Measurements from ENCODE around the gene CEP72.
"Not testable (repeated sequence)": the region's sequence is repeated elsewhere in the genome, so short reads cannot be mapped to it uniquely, and the experiment has no call there.

The CEP72 gene

GRCh38 chr5:573976-574375 lies 38.2 kb upstream of the CEP72 start:
- Mint-ChIP-seq H3K27me3 (ENCODE audit: low read depth) (peaks cover 16% of the 10 kb centered on the region), H3K36me3 (ENCODE audit: low read depth) (no peaks in the 10 kb centered on the region), H3K4me1 (ENCODE audit: low read depth) (no peaks in the 10 kb centered on the region), H3K4me3 (no peak overlapping the region), H3K9me3 (peaks cover 8% of the 10 kb centered on the region), H3K27ac (no peak overlapping the region)
- DNase-seq (ENCODE audit: low spot score), result no peak

DNA sequence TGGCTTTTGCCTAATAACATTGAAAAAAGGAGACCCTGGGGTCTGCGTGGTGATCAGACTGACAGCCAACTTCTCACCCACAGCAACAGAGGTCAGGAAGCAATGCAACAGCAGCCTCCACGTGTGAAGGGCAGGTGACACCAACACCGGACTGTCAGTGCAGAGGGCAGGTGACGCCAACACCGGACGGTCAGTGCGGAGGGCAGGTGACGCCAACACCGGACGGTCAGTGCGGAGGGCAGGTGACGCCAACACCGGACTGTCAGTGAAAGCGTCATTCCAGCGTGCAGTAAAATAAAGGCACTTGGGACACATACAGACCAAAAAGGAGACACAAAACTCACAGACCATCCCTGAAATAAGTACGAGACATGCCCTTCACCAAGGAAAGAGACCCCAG lies 37.2 kb upstream of the CEP72 start:
- Mint-ChIP-seq H3K27ac (no peak overlapping the region), H3K4me3 (no peak overlapping the region), H3K27me3 (ENCODE audit: low read depth) (peaks cover 18% of the 10 kb centered on the region), H3K36me3 (ENCODE audit: low read depth) (no peaks in the 10 kb centered on the region), H3K4me1 (ENCODE audit: low read depth) (no peaks in the 10 kb centered on the region), H3K9me3 (peaks cover 8% of the 10 kb centered on the region)
- DNase-seq (ENCODE audit: low spot score), result no peak

DNA sequence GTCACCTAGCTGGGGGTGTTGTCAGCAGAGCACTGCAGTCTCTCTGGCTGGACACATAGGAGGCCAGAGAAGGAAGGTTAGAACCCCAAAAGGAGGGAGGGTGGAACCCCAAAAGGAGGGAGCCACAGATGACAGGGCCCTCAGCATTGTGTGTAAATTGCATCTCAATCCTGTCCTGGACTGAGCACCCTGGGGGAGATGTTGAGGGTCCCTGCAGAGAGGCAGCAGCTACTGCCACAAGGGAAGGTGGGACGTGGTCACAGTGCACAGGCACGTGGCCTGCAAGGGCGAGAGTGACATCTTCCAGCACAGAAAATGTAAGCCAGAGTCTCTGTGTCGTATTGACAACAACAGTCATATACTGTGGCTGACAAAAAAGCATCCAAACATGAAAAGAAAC lies 36.5 kb upstream of the CEP72 start:
- H3K36me3 Mint-ChIP-seq (ENCODE audit: low read depth), result no peaks in the 10 kb centered on the region
- no peak for DNase-seq (ENCODE audit: low spot score)
- H3K9me3 Mint-ChIP-seq, result peaks cover 8% of the 10 kb centered on the region
- H3K27ac Mint-ChIP-seq, result no peak overlapping the region
- peaks cover 24% of the 10 kb centered on the region for H3K27me3 Mint-ChIP-seq (ENCODE audit: low read depth)
- no peak overlapping the region for H3K4me3 Mint-ChIP-seq
- H3K4me1 Mint-ChIP-seq (ENCODE audit: low read depth), result no peaks in the 10 kb centered on the region

DNA sequence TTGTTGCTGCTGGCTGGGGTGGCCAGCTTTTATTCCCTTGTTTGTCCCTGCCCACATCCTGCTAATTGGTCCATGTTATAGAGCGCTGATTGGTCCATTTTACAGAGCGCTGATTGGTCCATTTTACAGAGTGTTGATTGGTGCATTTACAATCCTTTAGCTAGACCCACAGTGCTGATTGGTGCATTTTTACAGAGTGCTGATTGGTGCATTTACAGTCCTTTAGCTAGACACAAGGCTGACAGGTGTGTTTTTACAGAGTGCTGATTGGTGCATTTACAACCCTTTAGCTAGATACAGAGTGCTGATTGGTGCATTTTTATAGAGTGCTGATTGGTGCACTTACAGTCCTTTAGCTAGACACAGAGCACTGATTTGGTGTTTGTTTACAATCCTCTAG lies 34.9 kb upstream of the CEP72 start:
- H3K27ac Mint-ChIP-seq; H3K36me3 Mint-ChIP-seq (ENCODE audit: low read depth); H3K9me3 Mint-ChIP-seq; H3K4me3 Mint-ChIP-seq; H3K4me1 Mint-ChIP-seq (ENCODE audit: low read depth); DNase-seq (ENCODE audit: low spot score): not testable (repeated sequence)
- H3K27me3 Mint-ChIP-seq (ENCODE audit: low read depth), result peaks cover 26% of the 10 kb centered on the region

DNA sequence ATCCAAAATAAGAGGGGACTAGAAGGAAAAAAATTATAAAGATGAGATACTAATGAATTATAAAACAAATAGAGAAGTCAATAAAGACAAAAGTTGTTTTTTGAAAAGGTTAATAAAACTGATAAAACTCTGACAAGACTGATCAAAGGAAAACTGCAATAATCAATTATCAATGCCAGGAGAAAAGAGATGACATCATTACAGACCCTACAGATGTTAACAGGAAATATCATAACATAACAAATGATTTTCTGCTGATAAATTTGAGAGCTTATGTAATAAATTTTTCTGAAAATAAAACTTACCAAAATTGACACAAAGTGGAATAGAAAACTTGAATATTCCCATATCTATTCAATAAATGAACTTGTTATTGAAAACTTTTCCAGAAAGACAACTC lies 34.3 kb upstream of the CEP72 start:
- Mint-ChIP-seq H3K36me3 (ENCODE audit: low read depth) (no peaks in the 10 kb centered on the region), H3K27ac (no peak overlapping the region), H3K4me1 (ENCODE audit: low read depth) (no peaks in the 10 kb centered on the region), H3K4me3 (no peak overlapping the region), H3K9me3 (peaks cover 8% of the 10 kb centered on the region), H3K27me3 (ENCODE audit: low read depth) (peaks cover 26% of the 10 kb centered on the region)
- DNase-seq (ENCODE audit: low spot score), result no peak

DNA sequence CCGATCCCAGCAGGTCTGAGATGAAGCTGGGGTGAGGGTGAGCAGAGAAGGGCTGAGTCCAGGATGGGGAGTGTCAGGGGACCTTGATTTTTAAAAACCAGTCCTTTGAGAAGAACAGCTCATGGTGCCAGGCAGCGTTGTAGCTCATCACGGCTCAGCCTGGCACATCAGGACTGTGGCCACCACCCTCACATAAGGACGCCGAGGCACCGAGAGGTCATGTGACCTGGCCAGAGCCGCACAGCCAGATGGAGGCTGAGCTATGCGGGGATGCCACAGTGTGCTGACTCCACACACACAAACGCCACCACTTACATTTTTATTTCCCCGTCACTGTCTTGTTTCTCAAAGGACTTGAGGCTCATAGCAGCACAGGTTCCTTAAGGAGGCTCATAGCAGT lies 32.9 kb upstream of the CEP72 start:
- Mint-ChIP-seq H3K27me3 (ENCODE audit: low read depth) (peaks cover 26% of the 10 kb centered on the region), H3K9me3 (peaks cover 12% of the 10 kb centered on the region)

GRCh38 chr5:579746-580366 lies 32.3 kb upstream of the CEP72 start:
- Mint-ChIP-seq H3K27me3 (ENCODE audit: low read depth) (peaks cover 26% of the 10 kb centered on the region), H3K36me3 (ENCODE audit: low read depth) (no peaks in the 10 kb centered on the region), H3K4me1 (ENCODE audit: low read depth) (no peaks in the 10 kb centered on the region), H3K4me3 (no peak overlapping the region), H3K9me3 (peaks cover 12% of the 10 kb centered on the region), H3K27ac (no peak overlapping the region)
- DNase-seq (ENCODE audit: low spot score), result no peak

More for the DNA sequence above, 32.9 kb upstream of the CEP72 start:
- H3K27ac Mint-ChIP-seq, result no peak overlapping the region
- H3K4me1 Mint-ChIP-seq (ENCODE audit: low read depth), result no peaks in the 10 kb centered on the region
- DNase-seq (ENCODE audit: low spot score), result no peak
- no peaks in the 10 kb centered on the region for H3K36me3 Mint-ChIP-seq (ENCODE audit: low read depth)
- no peak overlapping the region for H3K4me3 Mint-ChIP-seq

- Mint-ChIP-seq H3K4me3 (no peak overlapping the region), H3K27ac (no peak overlapping the region), H3K27me3 (ENCODE audit: low read depth) (peaks cover 22% of the 10 kb centered on the region), H3K36me3 (ENCODE audit: low read depth) (no peaks in the 10 kb centered on the region), H3K9me3 (peaks cover 12% of the 10 kb centered on the region), H3K4me1 (ENCODE audit: low read depth) (no peaks in the 10 kb centered on the region)
- no peak for DNase-seq (ENCODE audit: low spot score)
Observed at GRCh38 chr5:580436-580835, 31.7 kb upstream of the CEP72 start.

DNA sequence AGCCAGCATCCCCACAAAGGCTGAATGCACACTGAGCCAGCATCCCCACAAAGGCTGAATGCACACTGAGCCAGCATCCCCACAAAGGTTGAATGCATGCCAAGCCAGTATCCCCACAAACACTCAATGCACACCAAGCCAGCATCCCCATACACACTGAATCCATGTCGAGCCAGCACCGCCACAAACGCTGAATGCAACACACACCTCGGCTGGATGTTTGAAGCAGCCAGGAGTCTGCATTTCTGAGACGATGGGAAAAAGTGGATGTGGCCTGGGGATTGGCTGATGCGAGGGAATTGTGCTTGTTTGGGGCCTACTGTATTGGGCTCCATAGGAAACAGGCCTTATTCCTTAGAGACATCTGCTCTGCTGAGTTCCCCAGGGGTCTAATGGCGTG lies 30.9 kb upstream of the CEP72 start:
- Mint-ChIP-seq H3K4me3 (no peak overlapping the region), H3K36me3 (ENCODE audit: low read depth) (no peaks in the 10 kb centered on the region), H3K9me3 (peaks cover 11% of the 10 kb centered on the region), H3K4me1 (ENCODE audit: low read depth) (no peaks in the 10 kb centered on the region), H3K27ac (no peak overlapping the region), H3K27me3 (ENCODE audit: low read depth) (peaks cover 20% of the 10 kb centered on the region)
- no peak for DNase-seq (ENCODE audit: low spot score)

DNA sequence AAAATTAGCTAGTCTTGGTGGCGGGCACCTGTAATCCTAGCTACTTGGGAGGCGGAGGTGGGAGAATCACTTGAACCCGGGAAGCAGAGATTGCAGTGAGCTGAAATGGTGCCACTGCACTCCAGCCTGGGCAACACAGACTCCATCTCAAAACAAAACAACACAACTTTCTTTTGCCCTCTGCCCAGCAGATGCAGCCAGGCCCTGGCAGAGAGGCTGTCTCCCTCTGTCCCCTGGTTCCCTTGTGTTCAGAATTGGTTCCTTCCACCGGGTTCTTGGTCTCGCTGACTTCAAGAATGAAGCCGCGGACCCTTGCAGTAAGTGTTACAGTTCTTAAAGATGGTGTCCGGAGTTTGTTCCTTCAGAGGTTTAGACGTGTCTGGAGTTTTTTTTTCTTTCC lies 30.2 kb upstream of the CEP72 start:
- no peak for DNase-seq (ENCODE audit: low spot score)
- Mint-ChIP-seq H3K27me3 (ENCODE audit: low read depth) (peaks cover 18% of the 10 kb centered on the region), H3K4me3 (no peak overlapping the region), H3K9me3 (peaks cover 8% of the 10 kb centered on the region), H3K36me3 (ENCODE audit: low read depth) (no peaks in the 10 kb centered on the region), H3K4me1 (ENCODE audit: low read depth) (no peaks in the 10 kb centered on the region), H3K27ac (no peak overlapping the region)

- H3K9me3 Mint-ChIP-seq; H3K27ac Mint-ChIP-seq; H3K4me3 Mint-ChIP-seq; H3K4me1 Mint-ChIP-seq (ENCODE audit: low read depth); DNase-seq (ENCODE audit: low spot score); H3K36me3 Mint-ChIP-seq (ENCODE audit: low read depth): not testable (repeated sequence)
- peaks cover 18% of the 10 kb centered on the region for H3K27me3 Mint-ChIP-seq (ENCODE audit: low read depth)
Observed at GRCh38 chr5:582445-582844, 29.7 kb upstream of the CEP72 start.

- peaks cover 16% of the 10 kb centered on the region for H3K27me3 Mint-ChIP-seq (ENCODE audit: low read depth)
- H3K4me1 Mint-ChIP-seq (ENCODE audit: low read depth), result no peaks in the 10 kb centered on the region
- H3K4me3 Mint-ChIP-seq, result no peak overlapping the region
- no peak for DNase-seq (ENCODE audit: low spot score)
- no peaks in the 10 kb centered on the region for H3K36me3 Mint-ChIP-seq (ENCODE audit: low read depth)
- no peak overlapping the region for H3K27ac Mint-ChIP-seq
- H3K9me3 Mint-ChIP-seq, result peaks cover 5% of the 10 kb centered on the region
Observed at GRCh38 chr5:582936-583635, 29.1 kb upstream of the CEP72 start.

DNA sequence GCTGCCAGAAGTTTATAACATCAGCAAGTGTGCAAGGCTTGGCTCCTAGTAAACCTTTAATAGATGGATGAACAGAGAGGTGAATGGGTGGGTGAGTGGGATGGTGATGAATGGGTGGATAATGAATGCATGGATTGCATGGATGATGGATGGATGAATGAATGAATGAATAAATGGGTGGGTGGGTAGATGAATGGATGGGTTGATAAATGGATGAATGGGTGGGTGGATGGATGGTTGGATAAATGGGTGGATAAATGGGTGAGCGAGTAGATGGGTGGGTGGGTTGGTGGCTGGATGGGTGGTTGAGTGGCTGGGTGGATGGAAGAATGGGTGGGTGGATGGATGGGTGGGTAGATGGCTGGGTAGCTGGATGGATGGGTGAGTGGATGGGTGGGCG lies 28.5 kb upstream of the CEP72 start:
- H3K9me3 Mint-ChIP-seq, result peaks cover 4% of the 10 kb centered on the region
- no peaks in the 10 kb centered on the region for H3K4me1 Mint-ChIP-seq (ENCODE audit: low read depth)
- H3K36me3 Mint-ChIP-seq (ENCODE audit: low read depth), result no peaks in the 10 kb centered on the region
- H3K4me3 Mint-ChIP-seq, result no peak overlapping the region
- H3K27ac Mint-ChIP-seq, result no peak overlapping the region
- DNase-seq (ENCODE audit: low spot score), result no peak
- H3K27me3 Mint-ChIP-seq (ENCODE audit: low read depth), result peaks cover 11% of the 10 kb centered on the region

DNA sequence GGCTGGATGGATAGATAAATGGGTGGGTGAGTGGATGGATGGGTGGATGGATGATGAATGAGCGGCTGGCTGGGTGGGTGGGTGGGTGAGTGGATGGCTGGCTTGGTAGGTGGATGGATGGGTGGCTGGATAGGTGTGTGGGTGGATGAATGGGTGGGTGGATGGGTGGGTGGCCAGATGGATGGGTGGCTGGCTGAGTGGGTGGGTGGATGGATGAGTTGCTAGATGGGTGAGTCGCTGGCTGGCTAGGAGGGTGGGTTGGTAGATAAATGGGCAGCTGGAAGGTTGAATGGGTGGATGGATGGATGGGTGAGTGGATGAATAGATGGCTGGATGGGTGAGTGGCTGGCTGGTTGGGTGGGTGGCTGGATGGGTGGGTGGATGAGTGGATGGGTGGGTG lies 27.9 kb upstream of the CEP72 start:
- Mint-ChIP-seq H3K27me3 (ENCODE audit: low read depth) (peaks cover 8% of the 10 kb centered on the region), H3K9me3 (peaks cover 4% of the 10 kb centered on the region), H3K4me1 (ENCODE audit: low read depth) (no peaks in the 10 kb centered on the region), H3K27ac (no peak overlapping the region), H3K4me3 (no peak overlapping the region), H3K36me3 (ENCODE audit: low read depth) (no peaks in the 10 kb centered on the region)
- no peak for DNase-seq (ENCODE audit: low spot score)

- Mint-ChIP-seq H3K4me3 (no peak overlapping the region), H3K27me3 (ENCODE audit: low read depth) (peaks cover 12% of the 10 kb centered on the region), H3K36me3 (ENCODE audit: low read depth) (no peaks in the 10 kb centered on the region), H3K27ac (no peak overlapping the region), H3K4me1 (ENCODE audit: low read depth) (no peaks in the 10 kb centered on the region), H3K9me3 (peaks cover 8% of the 10 kb centered on the region)
- DNase-seq (ENCODE audit: low spot score), result no peak
Observed at GRCh38 chr5:584846-585245, 27.3 kb upstream of the CEP72 start.
